NCI-H1417 (cell line): ENCODE measurements around the gene MAP3K8.

Experiments used
- DNase-seq, 3 experiments: peaks; one replicate each; lab custom pipeline; 2025; lab: John Stamatoyannopoulos, UW

The MAP3K8 gene

DNA sequence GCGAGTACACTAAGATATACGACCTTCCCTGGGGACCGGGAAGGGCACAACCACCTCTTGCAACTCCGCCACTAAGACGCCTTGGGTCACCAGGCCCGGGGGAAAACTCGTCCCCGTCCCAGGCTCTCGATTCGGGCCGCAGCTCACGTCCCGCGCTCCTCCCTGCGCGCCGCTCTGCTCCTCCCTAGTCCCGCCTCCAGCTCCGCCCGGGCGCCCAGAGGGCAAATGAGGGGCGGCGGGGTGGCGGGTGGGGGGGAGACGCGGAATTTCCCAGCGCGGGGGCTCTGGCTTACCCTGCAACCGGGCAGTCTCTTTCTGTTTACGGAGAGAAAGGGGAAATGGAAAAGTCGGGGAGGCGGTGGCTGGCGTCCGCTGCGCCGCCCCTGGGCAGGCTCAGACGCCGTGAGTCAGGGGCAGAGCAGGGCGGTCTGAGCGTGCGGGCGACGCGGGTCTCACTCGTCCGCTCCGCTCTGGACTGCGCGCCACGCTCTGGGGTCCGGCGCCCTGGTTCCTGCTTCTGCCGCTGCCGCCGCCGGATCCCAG lies at the start of gene MAP3K8:
Gene MAP3K8 (plus strand): TSS at position 455 of the 543 bp plus-strand sequence. CDS start 4,755 bp downstream, outside the sequence.
- DNase-seq: peak; percentile 8 to 66 (median 64)

DNA sequence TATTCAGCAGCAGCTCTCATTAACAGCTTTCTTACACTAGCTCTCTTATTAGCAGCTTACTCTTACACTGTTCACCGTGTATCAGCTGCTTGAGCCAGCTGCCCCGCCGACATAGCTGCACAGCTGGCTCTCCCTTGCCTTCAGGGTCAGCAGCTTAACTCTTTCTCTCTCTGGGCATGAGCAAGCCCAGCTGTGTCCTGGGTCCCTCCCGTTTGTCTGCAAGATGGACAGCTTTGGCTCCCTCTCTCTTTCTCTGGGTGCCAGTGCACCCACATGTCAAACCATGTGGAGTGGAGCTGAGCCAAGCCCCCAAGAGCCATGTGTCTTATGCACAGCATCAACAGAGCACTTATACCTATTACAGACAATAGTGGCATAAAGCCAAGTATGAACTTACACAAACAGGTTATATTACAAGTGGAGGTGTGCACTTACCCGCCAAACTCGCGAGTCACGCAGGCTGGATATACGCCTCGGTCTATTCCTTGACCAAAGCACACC lies 49.2 kb upstream of the MAP3K8 start:
- DNase-seq: peak; percentile 13 to 50 (median 29)

DNA sequence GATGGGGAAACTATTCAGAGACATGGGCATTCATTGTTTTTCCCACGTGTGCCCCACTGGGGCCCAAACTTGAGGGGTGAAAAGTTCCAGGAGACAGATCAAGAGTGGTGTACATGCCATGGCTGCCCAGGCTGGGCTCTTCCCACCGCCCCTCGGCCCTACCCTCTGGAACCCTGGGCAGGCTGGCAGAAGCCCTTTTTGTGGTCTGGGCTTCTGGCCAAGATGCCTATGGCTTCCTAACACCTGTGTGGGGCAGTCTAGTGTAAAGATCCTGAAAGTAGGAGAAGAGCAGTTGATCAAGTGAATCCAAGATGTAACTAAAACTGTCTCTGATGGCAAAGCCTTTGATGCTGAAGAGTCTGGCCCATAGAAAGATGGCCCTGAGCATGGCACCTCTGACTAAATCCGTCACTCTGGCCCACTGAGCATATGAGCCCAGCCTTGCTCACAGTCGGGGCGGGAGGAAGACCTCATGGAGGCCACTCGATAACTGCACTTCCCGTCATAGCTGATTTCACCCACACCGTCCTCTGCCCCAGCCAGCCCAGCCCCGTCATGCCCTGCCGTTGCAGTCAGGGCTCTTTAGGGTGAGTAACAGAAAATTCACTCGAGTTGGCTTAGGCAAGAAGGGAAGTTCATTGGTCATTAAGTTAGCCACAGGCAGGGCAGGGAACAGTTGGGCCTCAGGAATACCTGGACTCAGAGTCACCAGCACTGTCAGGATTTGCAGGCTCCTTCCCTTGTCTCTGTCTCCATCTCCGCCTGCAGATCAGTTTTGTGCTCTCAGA lies 47.0 kb upstream of the MAP3K8 start:
- no peak for DNase-seq

DNA sequence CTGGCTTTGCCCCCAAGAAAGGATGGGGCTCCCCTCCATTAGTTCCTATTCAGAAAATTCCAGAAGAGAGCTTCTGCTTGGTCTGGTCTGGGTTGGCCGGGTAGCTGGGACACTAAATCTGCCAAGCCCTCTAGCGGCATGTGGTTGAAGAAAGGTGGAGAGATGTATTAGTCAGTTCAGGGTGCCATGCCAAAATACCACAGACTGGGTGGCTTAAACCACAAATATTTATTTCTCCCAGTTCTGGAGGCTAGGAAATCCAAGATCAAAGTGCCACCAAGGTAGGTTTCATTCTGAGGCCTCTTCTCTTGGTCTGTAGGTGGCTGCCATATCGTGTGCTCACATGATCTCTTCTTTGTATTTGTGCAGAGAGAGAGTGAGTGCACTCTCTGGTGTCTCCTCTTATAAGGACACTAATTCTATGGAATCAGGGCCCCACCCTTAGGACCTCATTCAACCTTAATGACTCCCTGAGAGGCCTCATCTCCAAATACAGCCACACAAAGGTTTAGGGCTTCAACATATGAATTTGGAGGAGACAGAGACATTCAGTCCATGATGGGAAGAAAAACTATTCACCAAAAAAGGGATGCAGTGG lies 46.2 kb upstream of the MAP3K8 start:
- no peak for DNase-seq

DNA sequence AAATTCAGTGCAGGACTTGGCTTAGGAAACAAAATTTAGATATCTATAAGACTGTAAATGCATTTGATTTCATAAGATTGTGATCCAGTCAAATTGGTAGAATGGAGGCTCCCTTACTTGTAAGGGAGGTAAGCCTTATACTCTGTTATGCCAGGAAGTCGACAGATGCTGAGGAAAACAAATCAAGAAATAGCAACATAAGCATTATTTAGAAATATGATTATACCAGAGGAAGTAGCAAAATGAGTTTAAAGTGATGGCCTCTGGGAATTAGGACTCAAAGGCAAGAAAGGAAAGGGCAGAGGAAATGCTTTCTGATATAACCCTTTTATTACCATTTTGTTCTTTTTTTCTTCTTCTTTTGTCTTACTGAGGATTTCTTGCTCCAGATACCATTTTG lies 44.4 kb upstream of the MAP3K8 start:
- no peak for DNase-seq

DNA sequence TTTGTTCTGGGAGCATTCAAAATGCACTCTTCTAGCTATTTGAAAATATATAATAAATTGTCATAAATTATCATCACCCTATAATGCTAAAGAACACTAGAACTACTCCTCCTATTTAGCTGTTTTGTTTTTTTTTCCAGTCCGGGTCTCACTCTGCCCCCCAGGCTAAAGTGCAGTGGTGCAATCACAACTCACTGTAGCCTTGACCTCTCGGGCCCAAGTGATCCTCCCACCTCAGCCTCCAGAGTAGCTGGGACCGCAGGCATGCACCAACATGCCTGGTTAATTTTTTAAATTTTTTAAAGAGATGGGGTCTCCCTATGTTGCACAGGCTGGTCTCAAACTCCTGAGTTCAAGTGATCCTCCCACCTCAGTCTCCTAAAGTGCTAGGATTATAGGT lies 43.8 kb upstream of the MAP3K8 start:
- DNase-seq: no peak

DNA sequence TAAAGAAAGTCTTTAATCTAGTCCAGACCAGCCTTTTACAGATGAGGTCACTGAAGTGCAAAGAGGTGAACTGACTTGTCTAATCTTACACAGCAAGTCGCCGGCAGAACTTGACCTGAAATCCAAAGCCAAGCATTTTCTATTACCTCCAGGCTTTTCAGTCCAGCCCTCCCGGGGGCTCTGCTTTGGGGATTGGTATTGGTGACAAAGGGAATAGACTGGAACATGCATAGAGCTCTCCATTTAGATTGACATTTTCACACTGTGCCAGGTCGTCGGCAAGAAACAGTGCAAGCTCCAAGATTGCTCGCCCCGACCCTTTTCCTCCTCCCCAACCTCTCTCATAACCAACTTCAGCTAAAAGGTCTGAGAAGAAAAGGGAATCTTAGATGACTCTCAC lies 42.7 kb upstream of the MAP3K8 start:
- DNase-seq: no peak

DNA sequence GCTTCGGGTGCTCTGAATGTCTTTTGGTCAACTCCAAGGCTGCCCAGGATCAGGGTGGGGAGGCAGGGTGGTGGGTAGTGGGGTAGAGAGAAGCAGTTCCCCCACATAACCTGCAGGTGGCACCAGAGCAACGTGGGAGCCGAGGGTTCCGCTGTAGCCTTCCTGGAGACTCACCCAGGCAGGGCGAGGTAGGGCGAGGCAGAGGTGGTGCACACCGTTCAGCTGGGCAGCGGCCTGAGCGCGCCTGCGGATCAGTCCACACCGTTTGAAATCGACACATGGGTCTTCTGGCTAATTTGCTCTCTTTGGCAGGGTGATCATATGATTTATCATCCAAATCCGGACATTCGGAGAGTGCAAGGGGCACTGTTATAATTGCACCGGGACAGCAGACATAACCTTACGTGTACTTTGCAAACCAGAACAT lies 41.4 kb upstream of the MAP3K8 start:
- peak; percentile 42 to 65 (median 43) for DNase-seq

DNA sequence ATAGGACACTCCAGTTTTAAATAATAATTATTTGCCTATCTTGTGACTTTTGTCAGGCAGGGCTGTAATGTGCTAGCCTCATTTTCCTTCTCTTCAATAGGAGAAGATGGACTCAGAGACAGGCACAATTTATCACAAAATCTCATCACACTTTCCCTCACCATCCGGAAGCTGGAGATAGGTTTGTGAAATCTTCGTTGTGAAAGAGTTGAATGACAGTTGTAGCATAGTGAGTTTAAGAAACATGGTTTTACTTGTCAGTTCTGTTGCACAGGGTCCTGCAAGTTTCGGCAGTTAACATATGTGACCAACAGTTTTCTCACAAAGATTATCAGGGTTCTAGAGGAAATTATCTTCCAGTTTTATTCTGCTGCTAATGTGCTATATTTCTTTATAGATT lies 37.7 kb upstream of the MAP3K8 start:
- no peak for DNase-seq

DNA sequence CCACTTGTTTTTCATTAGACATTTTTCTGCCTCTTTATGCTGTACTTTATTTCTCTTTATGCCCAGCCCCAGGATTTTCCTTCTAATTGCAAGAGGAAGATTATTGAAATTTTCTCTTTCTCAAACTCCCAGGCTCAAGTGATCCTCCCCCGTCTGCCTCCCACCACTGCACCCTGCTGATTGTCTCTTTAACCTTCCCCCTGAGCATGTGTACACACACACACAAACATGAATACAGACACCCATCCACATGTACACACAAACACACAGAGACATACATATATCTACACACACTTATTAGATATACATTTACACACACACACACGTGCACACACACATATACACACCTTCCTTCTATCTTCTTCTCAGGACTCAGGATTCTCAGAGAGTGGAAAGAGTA lies 37.3 kb upstream of the MAP3K8 start:
- no peak for DNase-seq

DNA sequence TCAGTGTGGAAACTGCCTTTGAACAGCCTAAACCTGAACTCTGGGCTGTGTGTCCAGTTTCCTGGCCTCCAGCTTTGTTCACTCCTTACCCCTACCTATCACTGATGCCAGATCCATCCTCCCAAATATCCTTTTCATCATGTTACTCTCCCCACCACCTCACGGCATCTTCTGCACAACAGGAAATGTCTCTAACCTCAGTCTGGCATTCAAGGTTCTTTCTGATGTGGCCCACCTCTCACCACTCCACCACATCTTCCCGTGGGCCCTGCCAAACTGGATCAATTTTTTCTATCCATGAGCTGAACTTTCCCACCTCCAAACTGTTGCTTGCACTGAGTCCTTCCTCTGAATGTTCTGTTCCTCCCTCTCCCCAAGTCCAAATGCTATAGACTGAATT lies 35.8 kb upstream of the MAP3K8 start:
- DNase-seq: no peak

DNA sequence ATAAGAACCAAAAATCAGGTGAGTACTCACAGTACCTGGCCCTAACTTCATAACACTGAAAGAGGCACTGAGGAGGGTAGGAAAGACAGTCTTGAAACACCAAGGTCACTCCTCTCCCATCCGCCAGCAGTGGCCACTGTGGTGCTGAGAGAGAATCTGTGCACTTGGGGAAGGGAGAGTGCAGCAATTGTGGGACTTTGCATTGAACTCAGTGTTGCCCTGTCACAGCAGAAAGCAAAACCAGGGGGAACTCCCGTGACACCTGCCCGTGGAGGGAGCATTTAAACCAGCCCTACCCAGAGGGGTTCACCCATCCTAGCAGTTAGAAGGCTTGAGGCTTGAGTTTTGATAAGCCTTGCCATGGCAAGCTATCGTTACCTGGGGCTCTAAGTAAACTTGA lies 35.2 kb upstream of the MAP3K8 start:
- DNase-seq: no peak

DNA sequence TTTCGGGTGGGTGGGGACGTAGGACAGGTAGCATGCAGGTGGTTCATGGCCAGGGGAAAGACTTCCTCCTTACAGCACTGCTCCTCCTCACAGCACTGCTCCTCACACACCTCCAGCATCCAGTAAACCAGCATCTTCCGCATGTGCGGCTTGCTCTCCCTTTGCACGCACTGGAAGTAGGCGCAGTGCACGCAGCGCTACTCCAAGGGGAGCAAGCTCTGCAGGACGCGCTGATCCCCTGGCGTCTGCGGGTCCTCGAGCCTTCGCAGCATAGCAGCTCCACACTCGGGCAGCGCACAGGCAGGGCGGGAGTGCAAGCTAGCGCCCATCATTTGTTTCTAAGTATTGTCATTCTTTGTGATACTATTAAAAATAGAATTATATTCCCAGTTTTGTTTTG lies 30.5 kb upstream of the MAP3K8 start:
- no peak for DNase-seq

DNA sequence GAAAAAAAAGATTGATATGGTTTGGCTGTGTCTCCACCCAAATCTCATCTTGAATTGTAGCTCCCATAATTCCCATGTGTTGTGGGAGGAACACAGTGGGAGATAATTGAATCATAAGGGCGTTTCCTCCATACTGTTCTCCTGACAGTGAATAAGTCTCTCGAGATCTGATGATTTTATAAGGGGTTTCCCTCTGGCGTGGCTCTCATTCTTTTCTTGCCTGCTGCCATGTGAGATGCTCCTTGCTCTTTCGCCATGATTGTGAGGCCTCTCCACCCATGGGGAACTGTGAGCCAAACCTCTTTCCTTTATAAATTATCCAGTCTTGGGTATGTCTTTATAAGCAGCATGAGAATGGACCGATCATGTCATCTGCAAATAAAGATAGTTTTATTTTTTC lies 29.4 kb upstream of the MAP3K8 start:
- DNase-seq: no peak

DNA sequence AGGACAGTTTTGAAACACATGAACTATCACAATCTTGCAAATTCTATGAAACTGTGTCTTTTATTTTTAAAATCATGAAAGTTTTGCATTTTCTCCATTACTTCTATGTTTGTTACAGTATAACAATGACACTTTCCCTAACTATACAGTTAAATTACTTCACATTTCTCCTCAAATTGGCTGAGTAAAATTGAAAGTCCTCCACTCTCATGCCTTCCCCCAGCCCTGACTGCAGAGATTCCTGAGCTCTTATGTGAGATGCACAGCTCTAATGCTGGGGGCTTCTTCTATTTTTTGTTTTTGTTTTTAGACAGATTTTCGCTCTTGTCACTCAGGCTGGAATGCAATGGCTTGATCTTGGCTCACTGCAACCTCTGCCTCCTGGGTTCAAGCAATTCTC lies 22.7 kb upstream of the MAP3K8 start:
- DNase-seq: no peak

DNA sequence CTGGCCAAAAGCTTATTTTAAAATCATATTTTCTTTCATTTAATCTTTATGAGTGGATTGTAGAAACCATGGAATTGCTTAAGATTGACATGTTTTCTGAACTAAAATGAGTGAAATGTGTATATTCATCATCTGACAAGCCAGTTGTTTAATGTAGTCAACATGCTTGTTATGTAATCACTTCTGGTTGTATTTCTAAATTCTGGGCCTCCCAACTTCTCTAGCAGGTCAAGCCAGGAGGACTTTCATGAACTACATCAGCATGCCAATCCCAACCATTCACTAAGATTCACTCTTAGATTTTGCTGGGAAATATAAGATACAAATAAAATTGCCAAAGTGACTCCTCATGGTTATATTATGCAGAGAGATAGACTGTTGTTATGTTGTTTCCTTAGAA lies 21.1 kb upstream of the MAP3K8 start:
- DNase-seq: no peak

DNA sequence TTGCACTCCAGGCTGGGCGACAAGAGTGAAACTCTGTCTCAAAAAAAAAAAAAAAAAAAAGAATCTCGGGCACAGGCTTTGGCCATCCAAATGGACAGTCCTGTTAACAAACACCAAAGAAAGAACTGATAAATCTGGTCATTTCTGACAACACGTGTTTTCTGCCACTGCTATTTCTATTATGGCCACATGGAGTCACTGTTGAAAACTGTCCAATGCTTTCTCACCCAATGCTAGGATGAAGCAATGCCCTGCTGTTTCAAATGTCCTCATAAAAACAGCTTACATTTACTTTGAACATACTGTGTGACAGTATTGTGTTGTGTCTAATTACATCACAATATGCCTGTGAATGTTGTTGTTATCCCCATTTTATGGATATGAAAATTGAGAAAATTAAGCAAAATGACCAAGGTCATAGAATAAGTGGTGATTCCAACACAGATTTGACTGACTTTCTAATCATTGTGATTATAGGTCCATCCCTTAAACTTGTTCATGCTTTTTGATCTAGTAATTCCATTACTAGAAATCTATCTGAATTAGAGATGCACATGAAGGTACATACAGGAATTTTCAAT lies 19.9 kb upstream of the MAP3K8 start:
- peak in 1 of 3 experiments; percentile 44 for DNase-seq

DNA sequence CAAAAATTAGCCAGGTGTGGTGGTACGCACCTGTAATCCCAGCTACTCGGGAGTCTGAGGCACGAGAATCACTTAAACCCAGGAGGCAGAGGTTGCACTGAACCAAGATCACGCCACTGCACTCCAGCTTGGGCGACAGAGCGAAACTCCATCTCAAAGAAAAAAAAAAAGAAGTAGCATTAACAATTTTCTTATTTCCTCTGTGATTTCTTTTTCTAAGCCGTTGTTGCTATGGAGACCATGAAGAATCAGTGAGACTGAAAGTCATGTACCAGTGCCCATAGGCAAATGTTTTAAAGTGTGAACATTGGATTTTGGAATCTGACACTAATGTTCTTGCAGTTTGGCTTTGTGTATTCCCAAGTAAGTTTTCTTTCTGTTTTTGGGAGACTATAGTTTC lies 18.4 kb upstream of the MAP3K8 start:
- DNase-seq: no peak

DNA sequence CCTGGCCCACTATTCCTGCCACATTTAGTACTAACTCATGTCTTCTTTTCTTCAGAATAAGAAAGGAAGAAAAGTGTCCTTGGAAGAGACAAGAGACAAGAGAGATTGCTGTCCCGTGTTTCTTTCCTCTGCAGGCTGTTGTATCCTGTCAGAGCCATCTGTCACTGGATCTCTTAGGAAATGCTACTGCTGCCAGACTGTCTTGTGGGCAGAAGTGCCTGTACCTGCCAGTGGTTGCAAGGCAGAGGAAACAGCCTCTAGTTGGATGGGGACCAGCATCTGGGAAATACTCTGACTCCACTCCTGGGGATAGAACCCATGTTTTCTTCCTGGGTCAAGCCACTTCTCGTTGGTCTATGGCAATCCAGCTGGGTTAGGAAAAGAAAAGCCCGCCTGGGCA lies 16.7 kb upstream of the MAP3K8 start:
- no peak for DNase-seq

DNA sequence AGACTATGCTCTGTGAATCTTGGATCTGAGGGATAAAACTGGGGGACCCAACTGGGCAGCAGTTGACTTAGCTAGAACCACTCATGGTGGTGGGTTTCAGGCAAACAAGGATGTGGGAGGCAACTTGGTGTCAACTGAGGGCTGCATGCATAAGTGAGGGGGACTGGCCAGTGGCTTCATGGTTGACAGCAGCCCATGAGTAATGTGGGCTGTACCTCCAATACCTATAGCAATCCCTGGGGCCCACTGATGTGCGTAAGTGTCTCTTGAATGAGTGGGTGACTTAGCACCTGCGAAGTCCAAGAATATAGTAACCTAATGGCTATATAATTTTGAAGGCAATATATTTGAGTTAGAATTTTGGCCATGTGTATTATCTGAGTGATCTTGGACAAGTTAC lies 13.7 kb upstream of the MAP3K8 start:
- no peak for DNase-seq

DNA sequence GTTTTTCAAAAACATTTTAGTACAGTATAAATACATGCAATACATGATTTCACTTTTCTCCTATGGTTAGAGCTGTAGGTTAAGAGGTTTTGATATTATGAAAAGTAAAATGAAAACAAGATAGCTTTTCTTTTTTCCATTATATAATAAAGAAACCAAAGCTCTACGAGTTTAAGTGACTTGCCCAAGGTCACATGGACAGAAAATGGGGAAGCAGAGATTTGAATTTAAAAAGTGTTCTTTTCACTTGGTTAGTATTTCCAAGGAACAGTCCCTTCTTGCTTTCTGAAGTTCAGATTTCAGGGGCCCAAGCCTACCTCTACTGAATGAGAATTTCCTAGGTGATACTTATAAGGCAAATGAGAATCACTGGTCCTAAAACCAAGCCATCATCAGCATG lies 13.2 kb upstream of the MAP3K8 start:
- no peak for DNase-seq

DNA sequence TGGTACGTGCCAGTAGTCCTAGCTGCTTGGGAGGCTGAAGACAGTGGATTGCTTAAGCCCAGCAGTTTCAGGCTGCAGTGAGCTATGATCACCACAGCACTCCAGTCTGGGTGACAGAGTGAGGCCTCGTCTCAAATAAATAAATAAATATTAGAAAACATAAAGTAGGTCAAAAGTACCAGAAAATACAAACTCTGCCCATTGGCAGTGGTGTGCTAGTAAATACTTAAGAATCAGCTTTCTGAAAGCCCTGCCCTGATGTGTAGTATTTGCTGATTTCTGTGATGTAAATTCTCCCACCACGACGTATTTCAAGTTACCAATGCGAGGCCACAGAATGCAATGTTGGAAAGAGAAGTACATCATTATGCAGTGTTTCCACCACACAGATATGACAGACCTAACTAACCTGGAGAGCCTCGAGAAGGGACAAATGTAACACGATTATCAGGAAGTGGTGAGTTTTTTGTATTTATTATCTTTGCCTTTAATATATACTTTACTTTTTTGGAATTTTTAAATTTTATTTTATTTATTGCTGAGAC lies 11.8 kb upstream of the MAP3K8 start:
- no peak for DNase-seq
